Measurements from ENCODE around the gene SPATA9.

GRCh38 chr5:95708876-95709275, 26.1 kb upstream of the SPATA9 start:
- TF ChIP-seq CTCF (conservative IDR thresholded peaks at IDR 0.05; ENCODE audit: low read length) = no peak
- no peak for TF ChIP-seq EZH2phosphoT487 (IDR thresholded peaks at IDR 0.05; ENCODE audit: borderline replicate concordance, low read depth, low read length)
